ENCODE data around the gene CAMTA2. TPM values are rescaled to one million over a fixed set of nuclear protein-coding genes. Genes with fewer than 3 reads are reported as not detected.

The CAMTA2 gene
- total and polyA plus RNA-seq, 4 donors: 15.0 to 66.3 (median 49.6) TPM

DNA sequence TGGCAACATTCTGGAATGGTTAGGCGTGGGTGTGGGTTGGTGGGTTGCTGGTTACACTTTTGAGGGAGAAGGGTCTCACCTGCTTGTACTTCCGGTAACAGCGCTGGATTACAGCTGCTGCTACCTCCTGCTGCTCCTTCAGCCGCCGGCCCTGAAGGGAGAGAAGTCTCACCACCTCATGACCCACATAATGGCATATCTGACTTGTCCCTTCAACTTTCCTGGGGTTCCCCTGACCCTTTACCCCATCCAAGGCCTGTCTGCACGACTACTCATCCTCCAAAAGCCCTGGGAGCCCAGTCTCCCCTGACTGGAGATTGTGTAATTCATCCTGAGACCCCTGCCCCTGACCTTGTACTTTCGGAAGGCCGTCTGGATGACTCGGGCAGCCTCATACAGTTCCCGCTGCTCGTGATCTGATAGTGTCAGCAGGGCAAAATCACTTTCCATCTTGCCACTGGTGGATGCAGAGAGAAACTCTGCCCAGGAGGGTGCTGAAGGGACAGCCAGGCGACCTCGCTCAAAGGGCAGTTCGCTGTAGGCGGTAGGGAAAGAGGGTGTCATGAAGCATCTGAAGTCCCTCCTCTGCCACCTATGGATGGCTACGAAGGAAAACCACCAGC, 17.8 kb downstream of the CAMTA2 start:
- Histone ChIP-seq H3K27me3 (ENCODE audit: control insufficient read depth in 3 of 3, insufficient read depth in 3 of 3, low read length in 2 of 3) (no peaks in the 10 kb centered on the region), H3K9me3 (ENCODE audit: control insufficient read depth in 4 of 4, insufficient read depth in 3 of 4, low read length in 3 of 4) (no peaks in the 10 kb centered on the region), H3K36me3 (ENCODE audit: control insufficient read depth in 4 of 4, insufficient read depth in 4 of 4, low read length in 4 of 4) (peaks cover 4 to 38% (median 17%) of the 10 kb centered on the region in 4 donors), H3K9ac (ENCODE audit: insufficient read depth in 1 of 2, low read length in 2 of 2) (no peak overlapping the region), H3K4me1 (ENCODE audit: control insufficient read depth in 5 of 5, insufficient read depth in 5 of 5, low read length in 5 of 5) (peaks cover 4 to 21% (median 11%) of the 10 kb centered on the region in 5 donors), H3K27ac (ENCODE audit: low read depth in 1 of 2, low read length in 1 of 2) (peak overlapping the region; percentile 39 to 76), H3K4me3 (no peak overlapping the region)
- DNase-seq (peak in 1 of 3 donors; percentile 9), ATAC-seq (ENCODE audit: insufficient read depth, low FRiP score) (no peak)
- TF ChIP-seq, protein P1, sequence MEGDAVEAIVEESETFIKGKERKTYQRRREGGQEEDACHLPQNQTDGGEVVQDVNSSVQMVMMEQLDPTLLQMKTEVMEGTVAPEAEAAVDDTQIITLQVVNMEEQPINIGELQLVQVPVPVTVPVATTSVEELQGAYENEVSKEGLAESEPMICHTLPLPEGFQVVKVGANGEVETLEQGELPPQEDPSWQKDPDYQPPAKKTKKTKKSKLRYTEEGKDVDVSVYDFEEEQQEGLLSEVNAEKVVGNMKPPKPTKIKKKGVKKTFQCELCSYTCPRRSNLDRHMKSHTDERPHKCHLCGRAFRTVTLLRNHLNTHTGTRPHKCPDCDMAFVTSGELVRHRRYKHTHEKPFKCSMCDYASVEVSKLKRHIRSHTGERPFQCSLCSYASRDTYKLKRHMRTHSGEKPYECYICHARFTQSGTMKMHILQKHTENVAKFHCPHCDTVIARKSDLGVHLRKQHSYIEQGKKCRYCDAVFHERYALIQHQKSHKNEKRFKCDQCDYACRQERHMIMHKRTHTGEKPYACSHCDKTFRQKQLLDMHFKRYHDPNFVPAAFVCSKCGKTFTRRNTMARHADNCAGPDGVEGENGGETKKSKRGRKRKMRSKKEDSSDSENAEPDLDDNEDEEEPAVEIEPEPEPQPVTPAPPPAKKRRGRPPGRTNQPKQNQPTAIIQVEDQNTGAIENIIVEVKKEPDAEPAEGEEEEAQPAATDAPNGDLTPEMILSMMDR (IDR thresholded peaks at IDR 0.05; ENCODE audit: control extremely low read depth, extremely low read depth): no peak
- WGBS, 2 donors: 84 to 89% methylated on average over 16 of the region's 16 CpGs

- Histone ChIP-seq H3K4me3 (no peak overlapping the region), H3K27me3 (ENCODE audit: control insufficient read depth in 3 of 3, insufficient read depth in 3 of 3, low read length in 2 of 3) (no peaks in the 10 kb centered on the region), H3K4me1 (ENCODE audit: control insufficient read depth in 5 of 5, insufficient read depth in 5 of 5, low read length in 5 of 5) (peaks cover 4 to 21% (median 11%) of the 10 kb centered on the region in 5 donors), H3K27ac (ENCODE audit: low read depth in 1 of 2, low read length in 1 of 2) (peak overlapping the region; percentile 76 to 93), H3K36me3 (ENCODE audit: control insufficient read depth in 4 of 4, insufficient read depth in 4 of 4, low read length in 4 of 4) (peaks cover 4 to 36% (median 16%) of the 10 kb centered on the region in 4 donors), H3K9me3 (ENCODE audit: control insufficient read depth in 4 of 4, insufficient read depth in 3 of 4, low read length in 3 of 4) (no peaks in the 10 kb centered on the region), H3K9ac (ENCODE audit: insufficient read depth in 1 of 2, low read length in 2 of 2) (no peak overlapping the region)
- WGBS, 2 donors: 78 to 80% methylated on average over 15 of the region's 15 CpGs
- TF ChIP-seq, protein P1 (IDR thresholded peaks at IDR 0.05; ENCODE audit: control extremely low read depth, extremely low read depth): no peak
- ATAC-seq (ENCODE audit: insufficient read depth, low FRiP score) (no peak), DNase-seq (no peak)
Observed at GRCh38 chr17:4969047-4969550, 18.4 kb downstream of the CAMTA2 start.

DNA sequence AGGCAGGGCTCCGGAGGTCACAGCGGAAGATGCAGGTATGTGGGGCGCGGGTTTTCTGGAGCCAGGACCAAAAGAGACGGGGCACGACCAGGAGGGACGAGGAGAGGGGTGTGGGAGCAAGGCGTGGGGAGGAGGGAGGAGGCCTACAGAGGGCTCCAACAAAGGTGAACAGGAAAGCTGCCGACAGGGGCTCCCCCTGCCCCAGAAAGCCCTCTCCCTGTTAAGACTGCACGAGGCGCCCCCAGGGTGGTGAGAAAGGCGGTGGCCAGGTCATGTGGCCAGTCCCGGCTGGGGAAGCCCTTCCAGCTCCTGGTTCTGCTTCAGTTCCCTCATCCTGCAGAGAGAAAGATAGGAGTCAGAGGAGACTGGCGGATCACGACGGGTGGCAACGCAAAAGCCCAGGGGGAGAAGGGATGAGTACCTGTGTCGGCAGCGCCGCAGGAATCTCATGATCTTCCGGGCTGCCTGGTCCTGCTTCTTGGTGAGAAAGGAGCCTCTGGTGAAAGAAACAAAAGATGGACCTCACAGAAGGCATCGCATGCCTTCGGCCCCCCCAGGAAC, 18.9 kb downstream of the CAMTA2 start:
- H3K36me3 ChIP-seq (ENCODE audit: control insufficient read depth in 4 of 4, insufficient read depth in 4 of 4, low read length in 4 of 4): peaks cover 4 to 33% (median 15%) of the 10 kb centered on the region in 4 donors
- H3K4me1 ChIP-seq (ENCODE audit: control insufficient read depth in 5 of 5, insufficient read depth in 5 of 5, low read length in 5 of 5): peaks cover 4 to 21% (median 10%) of the 10 kb centered on the region in 5 donors
- ATAC-seq (ENCODE audit: insufficient read depth, low FRiP score): no peak

More for the DNA sequence above, 18.9 kb downstream of the CAMTA2 start:
- DNase-seq: peak in 2 of 3 donors; percentile 18 to 24
- TF ChIP-seq, protein P1 (IDR thresholded peaks at IDR 0.05; ENCODE audit: control extremely low read depth, extremely low read depth): no peak
- Histone ChIP-seq H3K9me3 (ENCODE audit: control insufficient read depth in 4 of 4, insufficient read depth in 3 of 4, low read length in 3 of 4) (no peaks in the 10 kb centered on the region), H3K27me3 (ENCODE audit: control insufficient read depth in 3 of 3, insufficient read depth in 3 of 3, low read length in 2 of 3) (no peaks in the 10 kb centered on the region), H3K27ac (ENCODE audit: low read depth in 1 of 2, low read length in 1 of 2) (peak overlapping the region; percentile 76 to 93), H3K9ac (ENCODE audit: insufficient read depth in 1 of 2, low read length in 2 of 2) (peak overlapping the region; percentile 25 to 42), H3K4me3 (peak overlapping the region; percentile 52)
- WGBS, 2 donors: 38 to 58% methylated on average over 20 to 23 of the region's 23 CpGs

All from lung (tissue), 12 donors.